ENCODE measurements around the gene F8A1.
"Not testable (repeated sequence)": the region's sequence is repeated elsewhere in the genome, so short reads cannot be mapped to it uniquely, and the experiment has no call there.

Gene F8A1

GRCh38 chrX:154910048-154910447 is 23.9 kb downstream of the F8A1 start:
- not testable (repeated sequence) for H3K36me3 Mint-ChIP-seq (ENCODE audit: low read depth); H3K9me3 Mint-ChIP-seq; DNase-seq; H3K27me3 Mint-ChIP-seq; ATAC-seq; H3K4me1 Mint-ChIP-seq; H3K27ac Mint-ChIP-seq; H3K4me3 Mint-ChIP-seq

GRCh38 chrX:154910528-154910927 is 24.4 kb downstream of the F8A1 start:
- H3K4me3 Mint-ChIP-seq; H3K27ac Mint-ChIP-seq; ATAC-seq; H3K9me3 Mint-ChIP-seq; DNase-seq; H3K36me3 Mint-ChIP-seq (ENCODE audit: low read depth); H3K4me1 Mint-ChIP-seq; H3K27me3 Mint-ChIP-seq: not testable (repeated sequence)

- ATAC-seq (no peak), DNase-seq (no peak)
- Mint-ChIP-seq H3K27me3 (peaks cover 2% of the 10 kb centered on the region), H3K36me3 (ENCODE audit: low read depth) (peaks cover 3% of the 10 kb centered on the region), H3K4me1 (no peaks in the 10 kb centered on the region), H3K4me3 (no peak overlapping the region), H3K27ac (no peak overlapping the region), H3K9me3 (no peaks in the 10 kb centered on the region)
These were observed 27.9 kb downstream of the F8A1 start for GRCh38 chrX:154914052-154914451.

GRCh38 chrX:154918060-154918483 is 31.9 kb downstream of the F8A1 start:
- DNase-seq, result peak; percentile 9
- Mint-ChIP-seq H3K4me1 (no peaks in the 10 kb centered on the region), H3K4me3 (peak overlapping the region; percentile 47), H3K36me3 (ENCODE audit: low read depth) (peaks cover 3% of the 10 kb centered on the region), H3K27me3 (no peaks in the 10 kb centered on the region), H3K27ac (no peak overlapping the region), H3K9me3 (no peaks in the 10 kb centered on the region)
- ATAC-seq, result no peak

- not testable (repeated sequence) for H3K4me3 Mint-ChIP-seq; H3K27ac Mint-ChIP-seq; ATAC-seq; H3K4me1 Mint-ChIP-seq; H3K36me3 Mint-ChIP-seq (ENCODE audit: low read depth); DNase-seq; H3K9me3 Mint-ChIP-seq; H3K27me3 Mint-ChIP-seq
These were observed 38.6 kb downstream of the F8A1 start for GRCh38 chrX:154924771-154925170.
